IMR-90 (cell line): ENCODE results near the gene SCYGR5. TPM values are rescaled to one million over a fixed set of nuclear protein-coding genes. Genes with fewer than 3 reads are reported as not detected.

ENCODE experiments used
- ATAC-seq: fragments of 200-7000 bp; cut with Tn5 transposase; 2 replicates; pipeline ENCODE4 v1.9.1; 2020; ENCODE audit warnings: low read depth, mild to moderate bottlenecking, moderate library complexity
- BruUV-seq: library from RNA; stranded (reverse); fragments of 400-500 nt; replicated peaks from 2 replicates; lab custom pipeline; 2021; lab: Mats Ljungman, UMichigan
- CTCF ChIA-PET: fragments of 300-600 bp; formaldehyde crosslinking; extraction: SDS; loops from one replicate; lab custom pipeline; 2021; ENCODE audit warnings: antibody characterized with exemption; lab: Yijun Ruan, JAX
- POLR2A ChIA-PET: fragments of 300-600 bp; sonication (Branson Sonifier 250); formaldehyde crosslinking; loops from one replicate; lab custom pipeline; 2022; ENCODE audit warnings: antibody characterized with exemption; ENCODE audit not compliant: unreplicated experiment; lab: Charles Lee
- DNase-seq: peaks from one replicate; pipeline ENCODE4 v3.0.0; 2013
- H2AFZ ChIP-seq: replicated peaks from 2 replicates; pipeline ENCODE3; 2013; ENCODE audit warnings: low read length, mild to moderate bottlenecking; ENCODE audit not compliant: poor library complexity
- H2AK5ac ChIP-seq: 2 replicates; pipeline ENCODE4 v1.6.1; 2013; ENCODE audit warnings: low read depth, low read length, inconsistent platforms
- H2AK9ac ChIP-seq: replicated peaks from 2 replicates; pipeline ENCODE3; 2013; ENCODE audit warnings: mild to moderate bottlenecking, low read depth, low read length, moderate library complexity; ENCODE audit not compliant: poor library complexity
- H2BK120ac ChIP-seq: 2 replicates; pipeline ENCODE4 v1.6.1; 2013; ENCODE audit warnings: low read depth, low read length, inconsistent platforms
- H2BK15ac ChIP-seq: 3 replicates; pipeline ENCODE4 v1.6.1; 2013; ENCODE audit warnings: low read depth, low read length, inconsistent platforms
- H2BK20ac ChIP-seq: 2 replicates; pipeline ENCODE4 v1.6.1; 2013; ENCODE audit warnings: low read depth, mild to moderate bottlenecking, inconsistent platforms, low read length, moderate library complexity
- H2BK5ac ChIP-seq: 2 replicates; pipeline ENCODE4 v1.6.1; 2013; ENCODE audit warnings: mild to moderate bottlenecking, low read depth, low read length, inconsistent platforms; ENCODE audit not compliant: poor library complexity, severe bottlenecking
- H3K14ac ChIP-seq: replicated peaks from 2 replicates; pipeline ENCODE4 v1.6.1; 2013; ENCODE audit warnings: low read depth, low read length, inconsistent platforms
- H3K18ac ChIP-seq: 2 replicates; pipeline ENCODE4 v1.6.1; 2013; ENCODE audit warnings: low read depth, low read length, control low read depth
- H3K23ac ChIP-seq: 2 replicates; pipeline ENCODE4 v1.6.1; 2013; ENCODE audit warnings: low read depth, low read length, inconsistent platforms
- H3K27ac ChIP-seq: 2 replicates; pipeline ENCODE4 v1.5.1; 2013; ENCODE audit warnings: mild to moderate bottlenecking, control low read depth, low read length; ENCODE audit not compliant: insufficient read depth
- H3K27me3 ChIP-seq: 2 replicates; pipeline ENCODE4 v1.6.1; 2013; ENCODE audit warnings: low read length; ENCODE audit not compliant: control insufficient read depth, insufficient read depth
- H3K36me3 ChIP-seq: 2 replicates; pipeline ENCODE4 v1.6.1; 2013; ENCODE audit warnings: low read length, mixed read lengths; ENCODE audit not compliant: control insufficient read depth, insufficient read depth
- H3K4ac ChIP-seq: 2 replicates; pipeline ENCODE4 v1.6.1; 2013; ENCODE audit warnings: low read depth, low read length, inconsistent platforms
- H3K4me1 ChIP-seq: 2 replicates; pipeline ENCODE4 v1.6.1; 2013; ENCODE audit warnings: low read length, mixed read lengths; ENCODE audit not compliant: control insufficient read depth, insufficient read depth
- H3K4me2 ChIP-seq: 2 replicates; pipeline ENCODE4 v1.6.1; 2013; ENCODE audit warnings: low read depth, mild to moderate bottlenecking, control low read depth, low read length, moderate library complexity
- H3K4me3 ChIP-seq: 2 replicates; pipeline ENCODE4 v1.5.1; 2013; ENCODE audit warnings: low read depth, mild to moderate bottlenecking, control low read depth, low read length, moderate library complexity; ENCODE audit not compliant: insufficient read depth
- H3K56ac ChIP-seq: 2 replicates; pipeline ENCODE4 v1.6.1; 2013; ENCODE audit warnings: low read length, inconsistent platforms; ENCODE audit not compliant: insufficient read depth; ENCODE audit errors: extremely low read depth
- H3K79me1 ChIP-seq, 2 experiments: 2 replicates each; pipeline ENCODE4 v1.6.1; 2013; ENCODE audit warnings: low read length in 2 of 2, inconsistent platforms in 1 of 2, low read depth in 1 of 2
- H3K9ac ChIP-seq: 2 replicates; pipeline ENCODE4 v1.6.1; 2013; ENCODE audit warnings: low read depth, low read length, control low read depth
- H3K9me1 ChIP-seq: 2 replicates; pipeline ENCODE4 v1.6.1; 2013; ENCODE audit warnings: low read length, inconsistent platforms; ENCODE audit not compliant: insufficient read depth
- H3K9me3 ChIP-seq: 2 replicates; pipeline ENCODE4 v1.6.1; 2013; ENCODE audit warnings: low read length; ENCODE audit not compliant: control insufficient read depth, insufficient read depth
- H4K20me1 ChIP-seq: 2 replicates; pipeline ENCODE4 v1.6.1; 2013; ENCODE audit warnings: low read length, inconsistent platforms; ENCODE audit not compliant: insufficient read depth
- H4K5ac ChIP-seq: 2 replicates; pipeline ENCODE4 v1.6.1; 2013; ENCODE audit warnings: mild to moderate bottlenecking, low read depth, low read length, control low read depth
- H4K8ac ChIP-seq, 2 experiments: 2 replicates each; pipeline ENCODE4 v1.6.1; 2013; ENCODE audit warnings: low read depth in 2 of 2, low read length in 2 of 2, control low read depth in 1 of 2, inconsistent platforms in 1 of 2
- H4K91ac ChIP-seq: 2 replicates; pipeline ENCODE4 v1.6.1; 2013; ENCODE audit warnings: low read depth, low read length, inconsistent platforms; ENCODE audit not compliant: insufficient read depth
- BHLHE40 ChIP-seq: fragments of 150-350 bp; IDR thresholded peaks from 2 replicates; pipeline ENCODE4 v1.6.1; 2016; ENCODE audit warnings: mild to moderate bottlenecking, low read depth, low read length
- CHD1 ChIP-seq: IDR thresholded peaks from 2 replicates; pipeline ENCODE4 v1.6.1; 2012; ENCODE audit warnings: low read depth, low read length, improper control_type of control experiment
- CTCF ChIP-seq: conservative IDR thresholded peaks from 2 replicates; pipeline ENCODE4 v1.5.1; 2012; ENCODE audit warnings: mild to moderate bottlenecking, low read depth, low read length, improper control_type of control experiment
- MAZ ChIP-seq: IDR thresholded peaks from 2 replicates; pipeline ENCODE4 v1.6.1; 2012; ENCODE audit warnings: low read depth, mild to moderate bottlenecking, low read length, improper control_type of control experiment, moderate library complexity, borderline replicate concordance
- NFE2L2 ChIP-seq: fragments of 150-350 bp; IDR thresholded peaks from 2 replicates; pipeline ENCODE4 v1.6.1; 2016; ENCODE audit warnings: low read depth, mild to moderate bottlenecking, low read length
- POLR2A ChIP-seq: IDR thresholded peaks from 2 replicates; pipeline ENCODE4 v1.6.1; 2012; ENCODE audit warnings: mild to moderate bottlenecking, low read depth, low read length
- WGBS, 2 experiments: methylation state at CpG; one replicate each; pipeline versions ENCODE4 v1.1.5 to v1.1.7; 2013; ENCODE audit warnings: missing lambda C conversion rate in 2 of 2; ENCODE audit not compliant: insufficient read length in 1 of 2; ENCODE audit errors: extremely low coverage in 2 of 2; 5-methylcytosine and 5-hydroxymethylcytosine counted together
- dilution Hi-C: fragments of 300-500 bp; cut with HindIII; formaldehyde crosslinking; loops from one replicate; pipeline ENCODE4 v1.14.3; 2018; ENCODE audit warnings: low sequenced_read_pairs; ENCODE audit not compliant: unreplicated experiment
- in situ Hi-C: fragments of 300-500 bp; cut with MboI; formaldehyde crosslinking; loops from 3 replicates; pipeline ENCODE4 v1.14.3; 2019; ENCODE audit warnings: low sequenced_read_pairs, inconsistent platforms, mixed read lengths
- intact Hi-C: fragments of 100-400 bp; cut with micrococcal nuclease; formaldehyde crosslinking; loops from 2 replicates; pipeline ENCODE4 v1.10.0; 2022
- polyA plus RNA-seq, 3 experiments: library from polyadenylated mRNA; depleted of rRNA; stranded (reverse); fragments of >200 nt; gene quantifications; 2 replicates each; pipeline ENCODE4 v1.2.3, GENCODE V29; 2012; ENCODE audit warnings: low replicate concordance in 1 of 3
- total RNA-seq: library from RNA; depleted of rRNA; stranded (reverse); fragments of >200 nt; gene quantifications from 2 replicates; pipeline ENCODE4 v1.2.3, GENCODE V29; 2012

Gene SCYGR5
- total and polyA plus RNA-seq, 2 of the 4 experiments (the other 2 are of a cell fraction), result not detected

- Histone ChIP-seq H3K9me1 (no peaks in the 10 kb centered on the region), H3K4me2 (no peak overlapping the region), H3K23ac (no peak overlapping the region), H2BK15ac (no peak overlapping the region), H2BK120ac (no peak overlapping the region), H3K79me1 (no peaks in the 10 kb centered on the region), H3K9me3 (no peaks in the 10 kb centered on the region), H3K4me1 (no peaks in the 10 kb centered on the region), H3K4ac (no peak overlapping the region), H3K36me3 (no peaks in the 10 kb centered on the region), H3K14ac (no peak overlapping the region), H3K4me3 (no peak overlapping the region), H2BK5ac (no peak overlapping the region), H2BK20ac (no peak overlapping the region), H4K91ac (no peak overlapping the region), H3K27ac (no peak overlapping the region), H2AK9ac (no peak overlapping the region), H3K56ac (no peak overlapping the region), H4K5ac (no peak overlapping the region), H3K18ac (no peak overlapping the region), H3K27me3 (no peaks in the 10 kb centered on the region), H2AK5ac (no peak overlapping the region), H3K9ac (no peak overlapping the region), H4K20me1 (no peaks in the 10 kb centered on the region), H2AFZ (no peak overlapping the region), H4K8ac (no peak overlapping the region)
- CTCF ChIA-PET, result no interaction called here
- no TSS peak for BruUV-seq
- TF ChIP-seq BHLHE40 (no peak), CHD1 (no peak), POLR2A (no peak), CTCF (no peak), MAZ (no peak), NFE2L2 (no peak)
- ATAC-seq (no peak), DNase-seq (no peak)
- intact Hi-C loops (no loop called here), in situ Hi-C loops (no loop called here), dilution Hi-C loops (no loop called here)
- POLR2A ChIA-PET, result no interaction called here
- 50% methylated on average over 2 of the region's 6 CpGs; no CpG with 5 or more reads in 1 of the 2 experiments for WGBS, 2 experiments
Observed at GRCh38 chr2:227632827-227633226, 33.8 kb upstream of the SCYGR5 start.
